Skeletal muscle cell (primary cell): Measurements from ENCODE around the gene JADE2.
"Not testable (repeated sequence)": the region's sequence is repeated elsewhere in the genome, so short reads cannot be mapped to it uniquely, and the experiment has no call there.

Source experiments
- DNase-seq: peaks from one replicate; pipeline ENCODE4 v3.0.0-alpha.2; 2010; ENCODE audit warnings: low read depth
- H3K4me3 ChIP-seq: 2 replicates; pipeline ENCODE4 v1.5.1; 2011; ENCODE audit warnings: low read depth, mild to moderate bottlenecking, control low read depth, low read length, moderate library complexity

JADE2 gene

DNA sequence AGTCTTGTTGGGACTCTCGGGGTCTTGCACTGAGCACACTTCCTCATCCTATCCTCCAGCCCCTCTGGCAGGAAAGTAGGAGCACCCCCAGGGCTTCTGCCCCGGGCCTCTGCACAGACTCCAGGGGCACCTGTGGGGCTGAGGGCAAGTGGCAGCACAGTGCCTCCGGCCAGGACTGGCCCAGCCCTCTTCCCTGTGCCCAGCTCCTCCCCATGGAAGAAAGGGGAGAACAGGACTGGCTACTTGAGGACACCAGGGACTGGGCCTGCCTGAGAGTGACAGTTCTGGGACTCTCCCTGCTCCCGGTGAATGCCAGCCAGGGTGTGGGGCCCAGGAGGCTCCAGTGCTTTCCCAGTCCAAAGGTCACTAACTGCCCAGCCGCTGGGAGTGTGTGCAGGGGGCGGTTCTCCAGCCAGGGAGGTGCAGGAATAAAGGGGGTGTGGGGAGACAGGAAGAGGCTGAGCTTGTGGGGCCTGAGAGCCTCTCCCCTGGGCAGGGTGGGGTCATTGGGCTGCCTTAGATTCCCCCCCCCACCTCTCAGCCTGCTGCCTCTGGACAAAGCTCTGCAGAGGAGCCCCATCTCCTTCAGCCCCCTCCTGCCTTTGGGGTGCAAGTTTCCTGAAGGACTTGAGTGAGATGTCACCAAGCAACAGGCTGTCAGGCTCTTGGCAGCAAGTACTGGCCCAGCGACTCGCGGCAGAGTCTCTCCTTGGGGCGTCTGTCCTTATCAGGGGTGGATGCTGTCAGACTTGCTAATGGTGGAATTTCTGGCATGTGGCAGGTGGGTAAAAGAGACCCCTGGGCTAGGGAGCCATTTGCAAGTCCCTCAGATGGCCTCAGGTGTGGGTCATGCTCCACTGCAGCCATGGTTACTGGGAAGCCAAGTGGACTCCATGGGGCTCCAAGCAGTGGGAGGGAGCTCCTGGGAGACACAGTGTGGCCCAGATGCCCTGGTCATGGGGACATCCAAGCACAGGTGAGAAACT, 19.1 kb upstream of the JADE2 start:
- no peak overlapping the region for H3K4me3 ChIP-seq

DNA sequence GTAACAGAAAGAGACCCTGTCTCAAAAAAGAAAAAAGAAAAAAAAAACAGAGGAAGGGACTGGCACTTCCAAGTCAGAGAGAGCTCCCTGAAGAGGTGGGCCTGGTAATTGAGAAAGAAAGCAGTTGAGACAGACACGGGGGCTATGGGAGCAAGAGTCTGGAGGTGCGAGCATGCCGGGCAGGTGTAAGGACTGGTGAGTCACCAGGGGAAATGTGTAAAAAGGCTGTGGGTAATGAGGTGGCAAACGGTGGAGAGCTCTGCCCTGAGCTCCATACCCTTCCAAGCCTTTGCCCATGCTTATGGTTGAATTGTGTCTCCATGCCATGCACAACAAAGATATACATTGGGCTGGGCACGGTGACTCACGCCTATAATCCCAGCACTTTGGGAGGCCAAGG, 18.0 kb upstream of the JADE2 start:
- H3K4me3 ChIP-seq = no peak overlapping the region
- DNase-seq = no peak

More for the DNA sequence above, 19.1 kb upstream of the JADE2 start:
- no peak for DNase-seq

DNA sequence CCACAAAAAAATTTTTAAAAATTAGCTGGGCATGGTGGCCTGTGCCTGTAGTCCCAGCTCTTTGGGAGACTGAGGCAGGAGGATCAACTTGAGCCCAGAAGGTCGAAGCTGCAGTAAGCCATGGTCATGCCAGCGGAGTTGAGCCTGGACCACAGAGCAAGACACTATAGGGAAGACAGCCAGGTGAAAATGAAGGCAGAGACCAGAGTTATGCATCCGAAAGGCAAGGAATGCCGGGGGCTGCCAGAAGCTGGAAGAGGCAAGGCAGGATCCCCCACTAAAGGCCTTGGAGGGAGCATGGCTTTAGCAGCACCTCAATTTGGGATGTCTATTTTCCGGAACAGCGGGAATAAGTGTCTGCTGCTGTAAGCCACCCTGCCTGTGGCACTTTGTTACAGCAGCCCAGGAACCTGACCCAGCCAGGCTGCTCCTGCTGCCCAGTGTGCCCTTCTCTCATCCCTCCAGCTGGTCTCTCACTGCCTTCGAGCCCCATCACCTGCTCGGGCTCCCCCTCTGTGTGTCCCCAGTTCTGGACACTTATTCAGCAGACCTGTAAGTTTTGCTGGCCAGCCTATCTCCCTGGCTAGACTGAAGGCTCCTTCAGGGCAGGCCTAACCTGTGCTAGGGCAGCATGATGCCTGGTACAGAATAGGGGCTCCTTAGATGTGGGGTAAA, 16.8 kb upstream of the JADE2 start:
- DNase-seq = no peak

DNA sequence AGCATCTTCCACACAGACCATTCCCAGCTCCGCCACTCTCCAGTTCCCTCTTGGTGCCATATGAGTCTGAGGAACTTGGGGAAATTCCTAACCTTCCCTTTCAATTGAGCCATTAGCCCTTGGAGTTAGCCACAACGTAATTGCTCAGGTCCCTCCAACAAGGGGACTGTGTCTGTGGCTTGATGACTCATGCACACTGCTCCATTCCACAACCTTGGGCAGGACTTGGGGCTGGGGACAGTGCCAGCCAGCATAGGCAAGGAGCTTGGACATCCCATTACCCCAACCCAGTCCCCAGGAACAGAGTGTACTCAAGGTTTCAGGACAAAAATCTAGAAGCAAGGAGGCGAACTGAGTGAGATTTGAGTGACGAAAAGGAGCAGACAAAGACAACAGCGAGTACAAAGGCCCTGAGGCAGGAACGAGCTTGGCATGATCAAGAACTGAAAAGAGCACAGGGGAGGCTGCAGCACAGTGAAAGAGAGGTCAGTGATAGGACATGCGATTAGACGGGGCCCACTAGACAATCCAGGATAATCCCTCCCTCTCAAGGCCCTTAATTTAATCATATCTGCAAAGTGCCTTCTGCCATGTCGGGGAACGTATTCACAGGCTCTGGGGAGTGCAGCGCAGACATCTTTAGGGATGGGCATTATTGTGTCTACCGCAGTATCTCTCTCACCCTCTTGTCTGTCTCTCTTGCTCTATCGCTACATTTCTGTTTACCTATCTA, 16.0 kb upstream of the JADE2 start:
- no peak for DNase-seq
- no peak overlapping the region for H3K4me3 ChIP-seq

More for the DNA sequence above, 16.8 kb upstream of the JADE2 start:
- no peak overlapping the region for H3K4me3 ChIP-seq

DNA sequence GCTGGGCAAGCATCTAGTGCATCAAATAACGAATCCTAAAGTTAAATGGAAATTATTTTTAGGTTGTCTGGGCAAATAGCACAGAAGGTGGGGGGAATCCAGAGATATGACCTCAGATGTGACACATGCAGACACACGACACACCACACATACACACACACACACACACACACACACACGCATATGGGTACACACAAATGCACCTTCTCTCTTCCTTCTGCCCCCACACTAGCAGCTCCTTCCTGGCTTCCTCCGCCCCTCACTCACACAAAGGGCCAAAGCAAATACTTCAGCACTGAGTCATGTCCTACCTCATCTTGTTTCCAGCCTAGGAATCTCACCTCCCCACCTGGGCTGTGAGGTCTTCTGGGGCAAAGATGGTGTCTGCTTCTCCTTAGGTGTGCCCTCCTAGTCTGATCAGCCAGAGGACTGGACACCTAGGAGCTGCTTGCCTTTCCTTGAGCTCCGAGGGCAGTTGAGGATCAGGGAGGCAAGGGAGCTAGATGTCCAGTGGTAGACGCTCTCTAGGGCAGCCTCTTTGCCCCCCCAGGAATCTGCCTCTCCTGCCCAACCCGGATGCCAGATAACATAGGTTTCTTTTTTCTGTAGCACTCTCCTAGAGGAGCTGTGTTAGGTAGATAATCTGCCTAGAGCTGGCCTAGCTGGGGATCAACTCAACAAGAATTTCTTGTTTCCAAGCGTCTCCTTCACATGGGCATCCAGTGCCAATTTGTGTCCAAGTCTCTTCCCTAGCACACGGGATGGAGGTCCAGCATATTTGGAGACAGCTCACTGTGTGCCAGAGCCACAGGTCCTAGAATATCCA, 14.3 kb upstream of the JADE2 start:
- H3K4me3 ChIP-seq = no peak overlapping the region
- no peak for DNase-seq

DNA sequence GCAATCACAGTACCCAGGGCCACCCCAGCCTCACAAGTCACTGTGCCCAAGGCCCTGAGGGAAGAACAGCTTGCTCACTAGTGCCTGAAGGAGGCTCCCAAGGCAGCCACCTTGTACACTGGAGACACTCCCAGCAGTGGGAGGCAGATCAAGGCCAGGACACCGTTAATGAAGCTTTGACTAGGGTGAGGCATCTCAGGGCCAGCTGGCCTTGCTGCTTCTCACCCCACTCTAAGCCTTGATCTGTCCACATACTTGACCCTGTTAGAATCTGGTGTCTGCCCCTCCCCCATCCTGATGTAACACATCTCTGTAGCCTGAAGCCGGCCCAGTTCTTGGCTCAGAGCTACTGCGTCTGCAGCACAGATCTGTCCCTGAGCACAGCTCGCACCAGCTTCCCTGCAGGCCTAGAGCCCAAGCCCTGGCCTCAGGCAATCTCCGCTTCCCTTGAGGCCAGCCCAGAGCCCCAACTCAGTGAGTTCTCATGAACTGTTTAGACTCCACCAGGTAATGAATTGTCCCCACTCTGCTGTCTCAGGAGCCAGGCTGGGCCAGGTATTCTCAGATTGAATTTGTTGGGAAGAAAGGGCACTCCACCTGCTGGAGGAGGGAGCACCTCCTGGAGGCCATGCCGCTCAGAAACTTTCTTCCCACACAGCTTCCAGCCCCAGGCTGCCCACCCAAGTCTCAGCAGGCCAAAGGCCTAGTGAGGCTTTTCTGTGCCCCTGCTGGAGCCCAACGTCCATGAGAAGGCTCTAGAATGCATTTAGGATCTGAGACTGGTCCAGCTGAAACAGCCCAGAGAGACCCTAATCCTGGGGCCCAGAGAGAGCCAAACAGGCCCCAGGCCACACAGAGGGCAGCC, 13.4 kb upstream of the JADE2 start:
- DNase-seq = peak; percentile 28
- H3K4me3 ChIP-seq = no peak overlapping the region

DNA sequence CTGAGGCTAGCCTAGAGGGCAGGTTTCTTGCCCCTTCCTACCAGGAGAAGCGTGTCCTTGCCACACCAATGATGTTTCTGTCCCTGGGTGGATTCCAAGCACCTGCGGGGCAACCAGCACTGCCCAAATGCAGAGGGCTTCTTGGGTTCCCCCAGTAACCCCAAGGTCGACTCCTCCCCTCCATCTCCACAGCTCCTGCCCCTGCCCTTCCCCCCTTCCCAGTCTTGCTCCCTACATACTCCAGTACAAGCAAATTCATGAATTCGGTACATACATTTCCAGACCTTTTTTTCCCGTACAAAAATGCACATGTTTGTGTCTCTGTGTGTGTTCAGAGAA, 12.8 kb upstream of the JADE2 start:
- H3K4me3 ChIP-seq = no peak overlapping the region
- no peak for DNase-seq

DNA sequence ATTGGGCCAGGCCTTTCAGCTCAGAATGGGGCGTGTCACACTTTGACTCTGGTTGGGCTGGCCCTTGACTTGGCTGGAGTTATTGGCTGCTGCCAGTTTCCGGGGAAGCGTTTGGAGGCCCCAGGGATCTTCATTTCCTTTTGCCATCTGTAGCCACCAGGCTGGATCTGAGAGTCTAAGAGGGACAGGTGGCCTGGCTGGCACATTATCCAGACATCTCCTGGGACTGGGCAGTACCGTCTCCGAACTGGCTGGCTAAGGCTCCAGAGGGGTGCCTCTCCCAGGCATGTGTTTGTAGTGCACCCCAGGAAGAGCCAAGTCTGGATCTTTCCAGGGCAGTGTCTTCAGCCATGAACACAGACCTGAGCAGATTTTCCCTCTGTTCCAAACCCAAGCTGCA, 9.7 kb upstream of the JADE2 start:
- H3K4me3 ChIP-seq = no peak overlapping the region
- no peak for DNase-seq

DNA sequence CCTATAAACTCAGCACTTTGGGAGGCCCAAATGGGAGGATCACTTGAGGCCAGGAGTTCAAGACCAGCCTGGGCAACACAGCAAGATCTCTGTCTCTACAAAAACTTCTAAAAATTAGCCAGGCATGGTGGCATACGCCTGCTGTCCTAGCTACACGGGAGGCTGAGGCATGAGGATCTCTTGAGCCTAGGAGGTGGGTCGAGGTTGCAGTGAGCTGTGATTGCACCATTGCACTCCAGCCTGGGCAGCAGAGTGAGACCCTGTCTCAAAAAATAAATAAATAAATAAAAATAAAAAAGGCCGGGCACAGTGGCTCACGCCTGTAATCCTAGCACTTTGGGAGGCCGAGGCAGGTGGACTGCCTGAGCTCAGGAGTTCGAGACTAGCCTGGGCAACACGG, 8.5 kb upstream of the JADE2 start:
- DNase-seq, H3K4me3 ChIP-seq: not testable (repeated sequence)

DNA sequence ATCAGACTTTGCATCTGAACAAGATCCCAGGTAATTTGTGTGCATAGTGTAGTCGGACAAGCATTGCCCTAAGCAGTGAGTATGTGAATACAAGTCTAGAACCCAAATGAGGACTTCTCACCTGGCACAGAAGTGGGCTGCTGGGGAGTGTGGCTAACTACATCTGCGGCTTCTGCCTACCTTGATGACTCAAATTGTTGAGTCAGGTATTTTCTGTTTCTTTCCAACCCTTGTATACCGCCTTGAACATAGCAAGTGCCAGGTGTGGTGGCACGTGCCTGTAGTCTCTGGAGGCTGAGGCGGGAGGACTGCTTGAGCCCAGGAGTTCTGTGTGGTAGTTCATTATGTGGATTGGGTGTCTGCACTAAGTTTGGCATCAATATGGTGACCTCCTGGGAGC, 7.9 kb upstream of the JADE2 start:
- DNase-seq = no peak
- no peak overlapping the region for H3K4me3 ChIP-seq

DNA sequence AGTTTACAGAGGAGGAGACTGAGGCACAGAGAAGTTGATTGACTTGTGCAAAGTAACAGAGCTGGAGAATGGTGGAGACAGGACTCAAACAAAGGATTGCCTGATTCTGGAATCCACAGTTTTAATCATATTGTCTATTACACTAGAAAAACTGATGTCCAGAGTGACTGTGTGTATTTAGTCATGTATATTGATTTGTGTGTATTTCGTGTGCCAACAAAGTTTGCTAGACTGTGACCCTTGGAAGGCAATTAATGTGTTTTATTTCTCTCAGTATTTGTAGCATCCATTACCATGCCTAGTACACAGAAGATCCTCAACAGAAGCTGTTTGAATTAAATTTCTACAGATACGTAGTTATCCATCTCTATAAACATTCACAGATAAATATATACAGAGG, 5.5 kb upstream of the JADE2 start:
- DNase-seq = no peak
- no peak overlapping the region for H3K4me3 ChIP-seq

DNA sequence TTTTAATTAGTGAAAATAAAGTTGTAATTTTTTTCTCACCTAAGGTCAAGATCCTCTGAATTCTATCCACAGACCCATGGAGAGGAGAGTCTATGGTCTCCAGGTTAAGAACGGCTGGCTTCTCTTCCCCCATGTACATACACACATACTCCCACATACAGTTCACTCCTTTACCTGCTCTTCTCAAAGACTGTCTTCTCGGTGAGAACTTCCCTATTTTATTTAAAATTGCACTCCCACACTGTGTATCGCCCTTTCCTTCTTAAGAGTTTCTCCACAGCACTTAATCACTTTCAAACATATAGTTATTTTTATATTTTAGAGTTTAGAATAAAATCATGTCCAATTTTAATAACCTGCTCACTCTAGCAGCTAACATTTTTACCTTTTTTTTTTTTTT, 3.6 kb upstream of the JADE2 start:
- no peak for DNase-seq
- no peak overlapping the region for H3K4me3 ChIP-seq

DNA sequence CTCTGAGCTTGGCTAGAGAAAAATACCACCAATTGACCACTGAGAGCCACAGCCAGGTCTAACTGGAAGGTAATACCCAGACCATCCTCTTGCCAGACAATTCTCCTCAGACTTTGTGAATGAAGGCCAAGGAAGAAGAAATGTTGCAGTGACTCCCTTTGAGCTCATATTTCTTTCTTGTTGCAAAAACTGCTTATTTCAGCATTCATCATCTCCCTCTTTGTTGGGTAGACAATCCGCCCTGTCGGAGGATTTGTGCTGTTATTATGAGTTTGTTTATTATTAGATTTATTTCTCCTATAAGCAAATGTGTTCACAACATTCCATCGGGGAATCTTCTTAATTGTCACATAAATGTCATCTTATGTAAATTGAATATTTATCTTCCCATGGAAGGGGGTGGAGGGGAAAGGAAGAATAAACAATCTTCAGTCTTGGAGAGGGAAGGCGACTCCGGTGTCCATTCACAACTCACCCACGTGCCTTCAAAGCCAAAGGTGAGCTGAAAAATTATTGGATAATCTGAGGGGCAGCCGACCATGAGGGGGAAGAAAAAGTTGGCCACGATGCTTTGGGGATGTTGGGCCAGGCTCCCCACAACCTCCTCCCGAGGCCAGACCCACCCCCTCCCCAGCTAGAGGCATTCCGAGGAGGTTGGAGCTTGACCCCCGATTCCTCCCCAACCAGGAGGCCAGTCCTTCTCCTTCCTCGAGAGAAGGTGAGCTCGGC, 1.8 kb upstream of the JADE2 start:
- peak overlapping the region; percentile 77 for H3K4me3 ChIP-seq
- DNase-seq = no peak

DNA sequence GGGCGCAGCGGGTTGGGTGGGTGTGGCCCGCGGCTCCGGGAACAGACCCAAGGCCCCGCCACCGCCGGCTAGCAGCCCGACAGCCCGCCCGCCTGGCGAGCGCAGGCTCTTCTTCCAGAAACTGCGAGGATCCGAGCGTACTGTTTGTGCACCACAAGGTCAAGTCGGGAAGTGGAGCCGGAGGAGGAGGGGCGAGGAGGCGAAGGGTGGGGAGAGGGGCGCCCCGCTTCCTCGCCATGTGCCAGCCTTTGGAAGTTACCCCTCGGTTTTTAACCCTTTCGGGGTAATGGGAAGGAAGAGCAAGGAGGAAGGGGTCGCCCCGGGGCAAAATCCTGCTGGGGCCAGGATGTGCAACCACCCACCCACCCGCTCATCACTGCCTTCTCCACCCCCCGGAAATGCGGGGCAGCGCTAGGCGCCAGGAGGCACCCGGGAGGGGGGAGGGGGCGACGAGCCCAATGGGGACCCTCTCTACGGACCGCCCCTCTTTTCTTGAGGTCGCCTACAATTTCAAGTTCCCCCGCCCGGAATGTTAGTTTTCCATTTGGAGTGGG, 1.1 kb upstream of the JADE2 start:
- peak overlapping the region; percentile 77 for H3K4me3 ChIP-seq
- DNase-seq = no peak

DNA sequence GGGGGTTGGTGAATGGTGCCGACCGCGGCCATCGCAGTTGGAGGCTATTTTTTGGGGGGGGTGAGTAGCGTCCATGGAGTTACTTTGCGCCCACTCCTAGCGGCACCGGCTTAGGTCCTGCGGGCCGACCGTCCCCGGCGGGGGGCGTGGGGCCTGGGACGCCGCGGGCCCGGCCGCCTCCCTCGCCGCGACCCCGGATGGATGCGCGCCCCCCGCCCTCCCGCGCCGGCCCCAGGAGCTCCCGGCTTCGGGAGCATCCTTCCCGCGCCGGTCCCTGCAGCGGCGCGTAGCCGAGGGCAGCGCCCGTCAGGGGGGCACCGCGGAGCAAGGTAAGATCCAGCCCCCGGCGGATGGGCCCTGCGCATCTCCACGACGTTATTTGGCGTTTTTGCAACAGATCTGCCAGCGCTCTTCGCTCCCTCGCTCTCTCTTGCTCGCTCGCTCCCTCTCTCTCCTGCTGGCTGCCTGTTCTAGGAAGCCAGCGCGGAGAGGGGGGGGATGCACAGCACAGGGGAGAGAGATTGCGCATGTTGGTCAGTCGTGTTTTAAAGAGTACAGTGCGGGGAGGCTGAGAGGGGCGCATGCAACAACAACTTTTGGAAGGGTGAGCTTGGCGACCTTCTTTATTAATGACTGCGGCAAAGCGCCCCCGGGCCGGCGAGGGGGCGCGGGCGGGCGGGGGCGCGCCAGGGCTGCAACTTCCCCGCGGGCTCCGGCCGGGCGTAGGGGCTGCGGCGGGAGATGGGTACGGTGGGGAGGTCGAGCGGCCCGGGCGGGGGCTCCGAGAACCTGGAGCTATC, 413 bp downstream of the JADE2 start:
- peak overlapping the region; percentile 77 for H3K4me3 ChIP-seq
- peak; percentile 66 for DNase-seq

DNA sequence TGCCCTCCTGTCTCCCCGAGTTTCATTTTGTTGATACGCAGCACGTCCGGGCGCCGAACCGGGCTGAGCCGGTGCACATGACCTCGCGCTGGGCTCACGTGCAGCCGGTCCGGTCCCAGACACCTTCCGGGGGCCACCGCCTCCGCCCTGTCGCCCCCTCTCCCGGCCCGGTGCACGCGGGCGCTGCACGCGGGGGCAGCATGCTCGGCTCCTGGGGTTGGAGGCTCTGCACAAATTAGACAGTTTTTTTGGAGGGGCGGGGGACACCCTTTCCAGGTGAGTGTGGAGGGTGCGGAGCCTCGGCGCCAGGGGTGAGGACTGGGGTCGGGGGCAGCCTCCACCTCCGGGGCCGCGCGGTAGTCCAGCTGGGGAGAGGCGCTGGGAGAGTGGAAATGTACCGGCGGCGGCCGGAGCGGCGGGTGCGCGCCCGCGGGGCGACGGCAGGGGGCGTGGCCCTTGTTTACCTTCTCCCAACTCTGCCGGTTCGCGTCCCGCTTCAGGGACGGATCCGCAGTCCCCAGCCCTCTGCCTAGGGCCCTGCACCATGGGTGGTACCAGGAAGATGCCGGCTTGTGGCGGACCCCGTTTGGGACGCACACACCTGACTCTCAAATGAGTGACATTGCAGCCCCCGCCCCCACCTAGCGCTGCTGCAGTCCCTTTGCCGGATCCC, 1.1 kb downstream of the JADE2 start:
- peak overlapping the region; percentile 77 for H3K4me3 ChIP-seq
- no peak for DNase-seq
